PFSK-1 (cell line): ENCODE results near the gene IGHMBP2.

Source experiments
- FOXP2 ChIP-seq: optimal IDR thresholded peaks from 2 replicates; pipeline ENCODE3; 2011; ENCODE audit warnings: borderline replicate concordance, control low read depth, inconsistent platforms; ENCODE audit not compliant: insufficient read depth; ENCODE audit errors: extremely low read length, extremely low read depth
- POLR2AphosphoS5 ChIP-seq: IDR thresholded peaks from 2 replicates; pipeline ENCODE4 v1.6.1; 2012; ENCODE audit warnings: low read depth, mild to moderate bottlenecking, control low read depth, low read length, moderate library complexity
- REST ChIP-seq, 2 experiments: IDR thresholded peaks; 2 replicates each; pipeline versions ENCODE4 v1.6.1 to v1.8.0; 2011 to 2012; ENCODE audit warnings: low read depth in 2 of 2, low read length in 2 of 2, control low read depth in 1 of 2, inconsistent platforms in 1 of 2, mild to moderate bottlenecking in 1 of 2, moderate library complexity in 1 of 2; ENCODE audit not compliant: insufficient read depth in 1 of 2
- SIN3A ChIP-seq: IDR thresholded peaks from 2 replicates; pipeline ENCODE4 v1.6.1; 2012; ENCODE audit warnings: mild to moderate bottlenecking, low read length, moderate library complexity, borderline replicate concordance; ENCODE audit not compliant: insufficient read depth
- TAF1 ChIP-seq: IDR thresholded peaks from 2 replicates; pipeline ENCODE4 v1.6.1; 2012; ENCODE audit warnings: low read length, control low read depth, borderline replicate concordance; ENCODE audit not compliant: insufficient read depth

Gene IGHMBP2

GRCh38 chr11:68914761-68915160 is 11.1 kb downstream of the IGHMBP2 start:
- no peak for TF ChIP-seq TAF1
- no peak for TF ChIP-seq POLR2AphosphoS5
- no peak for TF ChIP-seq FOXP2
- TF ChIP-seq SIN3A, result no peak
- no peak for TF ChIP-seq REST (IDR thresholded peaks at IDR 0.05; ENCODE audit: insufficient read depth in 1 of 2, low read depth in 2 of 2, low read length in 2 of 2)

DNA sequence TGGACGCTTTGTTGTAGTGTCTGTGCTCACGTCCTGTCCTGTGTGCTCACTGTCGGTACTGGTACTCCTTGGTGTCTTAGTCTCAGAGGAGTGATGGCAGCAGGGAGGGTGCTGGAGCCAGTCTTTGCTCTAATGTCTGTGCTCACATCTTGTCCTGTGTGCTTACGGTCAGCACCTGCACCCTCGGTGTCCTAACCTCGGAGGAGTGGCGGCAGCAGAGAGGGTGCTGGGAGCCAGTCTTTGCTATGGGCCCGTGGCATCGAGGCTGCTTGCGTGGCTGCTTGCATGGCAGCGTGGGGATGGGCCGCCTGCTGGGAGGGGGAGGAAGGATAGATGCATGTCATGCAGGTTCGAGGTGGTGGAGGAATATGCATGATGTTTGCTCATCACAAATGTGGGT is 12.7 kb downstream of the IGHMBP2 start:
- TF ChIP-seq FOXP2, result no peak
- TF ChIP-seq REST (IDR thresholded peaks at IDR 0.05; ENCODE audit: insufficient read depth in 1 of 2, low read depth in 2 of 2, low read length in 2 of 2), result no peak
- no peak for TF ChIP-seq TAF1
- no peak for TF ChIP-seq POLR2AphosphoS5
- no peak for TF ChIP-seq SIN3A

GRCh38 chr11:68923614-68924013 is 19.9 kb downstream of the IGHMBP2 start:
- no peak for TF ChIP-seq FOXP2

- no peak for TF ChIP-seq POLR2AphosphoS5
- TF ChIP-seq REST (IDR thresholded peaks at IDR 0.05; ENCODE audit: insufficient read depth in 1 of 2, low read depth in 2 of 2, low read length in 2 of 2), result no peak
- TF ChIP-seq SIN3A, result no peak
- no peak for TF ChIP-seq FOXP2
- no peak for TF ChIP-seq TAF1
Observed at GRCh38 chr11:68924073-68924925, 20.6 kb downstream of the IGHMBP2 start.

DNA sequence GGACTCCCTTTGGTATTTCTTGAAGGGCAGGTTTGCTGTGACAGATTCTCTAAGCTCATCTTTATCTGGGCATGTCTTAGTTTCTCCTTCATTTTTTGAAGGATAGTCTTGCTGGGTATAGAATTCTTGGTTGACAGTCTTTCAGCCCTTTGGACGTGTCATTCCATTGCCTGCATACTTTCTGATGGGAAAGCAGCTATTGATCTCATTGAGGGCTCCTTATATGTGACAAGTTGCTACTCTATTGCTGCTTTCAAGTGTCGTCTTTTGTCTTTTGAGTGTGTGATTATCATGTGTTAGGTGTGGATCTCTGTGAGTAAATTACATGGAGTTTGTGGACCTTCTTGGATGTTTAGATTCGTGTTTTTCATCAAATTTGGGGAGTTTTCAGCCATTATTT is 21.9 kb downstream of the IGHMBP2 start:
- TF ChIP-seq POLR2AphosphoS5 (no peak), SIN3A (no peak), REST (IDR thresholded peaks at IDR 0.05; ENCODE audit: insufficient read depth in 1 of 2, low read depth in 2 of 2, low read length in 2 of 2) (no peak), TAF1 (no peak), FOXP2 (no peak)
